H1 (cell line): Measurements from ENCODE around the gene LBR. TPM values are rescaled to one million over a fixed set of nuclear protein-coding genes. Genes with fewer than 3 reads are reported as not detected.

Experiments
- CTCF ChIA-PET: fragments of 300-600 bp; sonication (Branson Sonifier 250); formaldehyde crosslinking; loops from one replicate; lab custom pipeline; 2021; ENCODE audit not compliant: partially characterized antibody; lab: Charles Lee
- POLR2A ChIA-PET: fragments of 300-600 bp; sonication (Branson Sonifier 250); formaldehyde crosslinking; loops from one replicate; lab custom pipeline; 2021; ENCODE audit warnings: inconsistent platforms; ENCODE audit not compliant: partially characterized antibody; lab: Charles Lee
- DNase-seq, 2 experiments: peaks; one replicate each; pipeline versions ENCODE4 v3.0.0 to v3.0.0-alpha.2; 2010 to 2022; ENCODE audit warnings: low spot score in 2 of 2, low read depth in 1 of 2, mixed read lengths in 1 of 2
- FAIRE-seq: peaks from 2 replicates; lab custom pipeline; 2011; peaks lifted over from hg19 to GRCh38; lab: Jason Lieb, UNC
- H2AFZ ChIP-seq: 2 replicates; pipeline ENCODE4 v1.8.1; 2012; ENCODE audit warnings: low read length, inconsistent platforms
- H2AK5ac ChIP-seq: 2 replicates; pipeline ENCODE4 v1.6.1; 2013; ENCODE audit warnings: low read depth, low read length
- H2BK120ac ChIP-seq: replicated peaks from 2 replicates; pipeline ENCODE3; 2013; ENCODE audit warnings: low read depth, low read length, inconsistent platforms
- H2BK12ac ChIP-seq: 2 replicates; pipeline ENCODE4 v1.6.1; 2013; ENCODE audit warnings: low read depth, low read length
- H2BK15ac ChIP-seq: 2 replicates; pipeline ENCODE4 v1.6.1; 2013; ENCODE audit warnings: low read length
- H2BK20ac ChIP-seq: 2 replicates; pipeline ENCODE4 v1.6.1; 2013; ENCODE audit warnings: low read length
- H2BK5ac ChIP-seq: 2 replicates; pipeline ENCODE4 v1.6.1; 2013; ENCODE audit warnings: low read depth, low read length
- H3K14ac ChIP-seq: 2 replicates; pipeline ENCODE4 v1.6.1; 2013; ENCODE audit warnings: inconsistent platforms; ENCODE audit not compliant: insufficient read length
- H3K18ac ChIP-seq: 2 replicates; pipeline ENCODE4 v1.6.1; 2013; ENCODE audit warnings: low read length; ENCODE audit errors: extremely low read depth
- H3K23ac ChIP-seq: 2 replicates; pipeline ENCODE4 v1.6.1; 2013; ENCODE audit warnings: inconsistent platforms; ENCODE audit not compliant: insufficient read length
- H3K23me2 ChIP-seq: 2 replicates; pipeline ENCODE4 v1.6.1; 2013; ENCODE audit warnings: low read depth, low read length
- H3K27ac ChIP-seq: 2 replicates; pipeline ENCODE4 v1.6.1; 2011; ENCODE audit warnings: low read depth, low read length, inconsistent platforms
- H3K27me3 ChIP-seq, 4 experiments: replicated peaks in 1 of 4; 1 replicate in 1 of 4; 2 replicates in 3 of 4; pipeline versions ENCODE4 v1.6.1 to v1.8.1; 2011 to 2013; ENCODE audit warnings: low read length in 3 of 4, mild to moderate bottlenecking in 3 of 4, inconsistent platforms in 2 of 4, mixed read lengths in 2 of 4, moderate library complexity in 1 of 4; ENCODE audit not compliant: control insufficient read depth in 3 of 4, insufficient read depth in 3 of 4; ENCODE audit errors: extremely low read depth in 1 of 4
- H3K36me3 ChIP-seq, 4 experiments: 2 replicates each; pipeline versions ENCODE4 v1.6.1 to v1.8.1; 2011 to 2013; ENCODE audit warnings: mild to moderate bottlenecking in 4 of 4, low read length in 3 of 4, moderate library complexity in 2 of 4, control low read depth in 1 of 4, inconsistent platforms in 1 of 4; ENCODE audit not compliant: insufficient read depth in 4 of 4, control insufficient read depth in 2 of 4
- H3K4ac ChIP-seq: replicated peaks from 2 replicates; pipeline ENCODE3; 2013; ENCODE audit warnings: low read length, low read depth, mixed read lengths, inconsistent platforms; ENCODE audit not compliant: insufficient read length
- H3K4me1 ChIP-seq, 4 experiments: replicated peaks in 1 of 4; 1 replicate in 1 of 4; 2 replicates in 3 of 4; pipeline versions ENCODE4 v1.6.1 to v1.8.1; 2011 to 2013; ENCODE audit warnings: low read length in 3 of 4, inconsistent platforms in 2 of 4, mixed read lengths in 1 of 4; ENCODE audit not compliant: insufficient read depth in 4 of 4, control insufficient read depth in 3 of 4
- H3K4me2 ChIP-seq, 2 experiments: 2 replicates each; pipeline versions ENCODE4 v1.6.1 to v1.8.1; 2011 to 2013; ENCODE audit warnings: low read depth in 2 of 2, low read length in 2 of 2, control low read depth in 1 of 2, inconsistent platforms in 1 of 2, mild to moderate bottlenecking in 1 of 2; ENCODE audit not compliant: insufficient read depth in 1 of 2
- H3K4me3 ChIP-seq, 4 experiments: fragments of 200-600, 300-600 bp in 1 of 4; sonication (generic), shearing (Covaris generic), sonication (Bioruptor Twin) in 1 of 4; 2 replicates each; pipeline versions ENCODE4 v1.5.1 to v1.8.1; 2011 to 2016; ENCODE audit warnings: low read length in 4 of 4, low read depth in 3 of 4, control low read depth in 2 of 4, inconsistent platforms in 2 of 4, mild to moderate bottlenecking in 2 of 4, mixed read lengths in 1 of 4, moderate library complexity in 1 of 4; ENCODE audit not compliant: insufficient read depth in 2 of 4; ENCODE audit errors: extremely low read depth in 1 of 4
- H3K56ac ChIP-seq: replicated peaks from 2 replicates; pipeline ENCODE3; 2013; ENCODE audit warnings: low read depth, mild to moderate bottlenecking, mixed read lengths, low read length, inconsistent platforms; ENCODE audit not compliant: insufficient read length
- H3K79me1 ChIP-seq: 2 replicates; pipeline ENCODE4 v1.6.1; 2013; ENCODE audit warnings: low read depth, low read length, control low read depth
- H3K79me2 ChIP-seq, 2 experiments: 2 replicates each; pipeline versions ENCODE4 v1.6.1 to v1.8.1; 2012 to 2013; ENCODE audit warnings: low read length in 2 of 2, mild to moderate bottlenecking in 2 of 2, inconsistent platforms in 1 of 2; ENCODE audit not compliant: insufficient read depth in 2 of 2, control insufficient read depth in 1 of 2
- H3K9ac ChIP-seq, 4 experiments: replicated peaks in 1 of 4; 1 replicate in 1 of 4; 2 replicates in 3 of 4; pipeline versions ENCODE4 v1.6.1 to v1.8.1; 2011 to 2013; ENCODE audit warnings: low read depth in 3 of 4, low read length in 3 of 4, control low read depth in 2 of 4, mild to moderate bottlenecking in 2 of 4, moderate library complexity in 2 of 4, inconsistent platforms in 1 of 4; ENCODE audit errors: extremely low read depth in 1 of 4
- H3K9me3 ChIP-seq, 2 experiments: 2 replicates each; pipeline versions ENCODE4 v1.6.1 to v1.8.1; 2012 to 2013; ENCODE audit warnings: mild to moderate bottlenecking in 2 of 2, moderate library complexity in 2 of 2, control low read depth in 1 of 2, inconsistent platforms in 1 of 2, low read depth in 1 of 2, low read length in 1 of 2, mixed read lengths in 1 of 2; ENCODE audit not compliant: insufficient read depth in 2 of 2
- H4K20me1 ChIP-seq, 2 experiments: replicated peaks in 1 of 2; 2 replicates each; pipeline versions ENCODE3 to v1.8.1; 2011 to 2013; ENCODE audit warnings: inconsistent platforms in 2 of 2, low read length in 2 of 2, mild to moderate bottlenecking in 1 of 2; ENCODE audit not compliant: insufficient read depth in 2 of 2, control insufficient read depth in 1 of 2
- H4K5ac ChIP-seq: 2 replicates; pipeline ENCODE4 v1.6.1; 2013; ENCODE audit warnings: low read length, low read depth, mixed read lengths, inconsistent platforms; ENCODE audit not compliant: insufficient read length
- H4K8ac ChIP-seq: 2 replicates; pipeline ENCODE4 v1.8.0; 2013; ENCODE audit warnings: mild to moderate bottlenecking, moderate library complexity, low read length, inconsistent platforms; ENCODE audit not compliant: insufficient read depth; ENCODE audit errors: extremely low read depth
- H4K91ac ChIP-seq: replicated peaks from 2 replicates; pipeline ENCODE3; 2013; ENCODE audit warnings: low read length, mixed read lengths, inconsistent platforms; ENCODE audit not compliant: insufficient read length
- HDAC6 ChIP-seq: IDR thresholded peaks from one replicate; pipeline ENCODE4 v1.7.1; 2012; ENCODE audit warnings: low read depth, mild to moderate bottlenecking, inconsistent platforms, low read length, moderate library complexity
- WGBS, 2 experiments: shearing (Covaris generic) in 1 of 2; methylation state at CpG; one replicate each; pipeline versions ENCODE4 v1.1.6 to v1.1.7; 2013 to 2015; ENCODE audit warnings: low lambda C conversion rate in 2 of 2, mixed read lengths in 2 of 2, inconsistent platforms in 1 of 2, low coverage in 1 of 2, missing lambda C conversion rate in 1 of 2; ENCODE audit not compliant: insufficient replicate concordance in 2 of 2, insufficient coverage in 1 of 2, insufficient read length in 1 of 2; ENCODE audit errors: extremely low coverage in 1 of 2, missing lambda C conversion rate in 1 of 2; 5-methylcytosine and 5-hydroxymethylcytosine counted together
- polyA plus RNA-seq, 7 experiments: library from polyadenylated mRNA; depleted of rRNA in 3 of 7; stranded (reverse) in 5 of 7; unstranded in 2 of 7; fragments of >200 nt in 5 of 7; fragments of 200-250 nt in 2 of 7; gene quantifications; 1 replicate in 5 of 7; 2 replicates in 1 of 7; 4 replicates in 1 of 7; pipeline versions ENCODE4 v1.2.1 to v1.2.3, GENCODE V29; 2011 to 2013; ENCODE audit warnings: missing spikeins in 2 of 7, mixed read lengths in 2 of 7
- total RNA-seq: library from RNA; stranded (reverse); fragmentation: NEBNext Ultra II Directional; extraction: Animal tissue kit (Norgen Biotek cat#: 25700); gene quantifications from 2 replicates; pipeline ENCODE4 v1.2.1, GENCODE V29; 2021

Gene LBR
- total and polyA plus RNA-seq, 2 of the 8 experiments (the other 6 are each of a cell fraction or from before 2014, with no cell fraction given): 32.1 to 89.8 TPM

GRCh38 chr1:225355863-225356262 lies 72.0 kb downstream of the LBR start:
- H3K23me2 ChIP-seq: no peaks in the 10 kb centered on the region
- no peaks in the 10 kb centered on the region for H4K20me1 ChIP-seq
- no peak overlapping the region for H3K14ac ChIP-seq
- no peak for DNase-seq
- H2AFZ ChIP-seq: no peak overlapping the region
- no peak overlapping the region for H2BK20ac ChIP-seq
- no peaks in the 10 kb centered on the region for H3K36me3 ChIP-seq
- no peak overlapping the region for H3K9ac ChIP-seq
- POLR2A ChIA-PET: no interaction called here
- TF ChIP-seq HDAC6: no peak
- TF ChIP-seq, all 59 proteins: peak for 0
- no peaks in the 10 kb centered on the region for H3K79me1 ChIP-seq
- H3K79me2 ChIP-seq: no peaks in the 10 kb centered on the region
- no peak overlapping the region for H4K8ac ChIP-seq
- no peak overlapping the region for H2BK120ac ChIP-seq
- no peak overlapping the region for H3K27ac ChIP-seq
- H3K4ac ChIP-seq: no peak overlapping the region
- no peak overlapping the region for H4K91ac ChIP-seq
- no peak overlapping the region for H3K4me3 ChIP-seq
- no peak overlapping the region for H2BK12ac ChIP-seq
- H3K56ac ChIP-seq: no peak overlapping the region
- H3K9me3 ChIP-seq: no peaks in the 10 kb centered on the region
- no peak overlapping the region for H4K5ac ChIP-seq
- H2BK15ac ChIP-seq: no peak overlapping the region
- no peak overlapping the region for H2BK5ac ChIP-seq
- no peak overlapping the region for H3K18ac ChIP-seq
- H3K4me2 ChIP-seq: no peak overlapping the region
- no peaks in the 10 kb centered on the region for H3K27me3 ChIP-seq
- H3K4me1 ChIP-seq: no peaks in the 10 kb centered on the region
- FAIRE-seq: no peak
- CTCF ChIA-PET: no interaction called here
- WGBS, 2 experiments: 94% methylated on average over 1 of the region's 1 CpG; no CpG with 5 or more reads in 1 of the 2 experiments
- no peak overlapping the region for H3K23ac ChIP-seq
- H2AK5ac ChIP-seq: no peak overlapping the region
